HG02943 (cell line): ENCODE data around the gene ZNF462.

Experiments used
- ATAC-seq: cut with Tn5 transposase; IDR thresholded peaks from one replicate; pipeline ENCODE4 v1.9.1; 2021; ENCODE audit warnings: mild to moderate bottlenecking, low read depth, moderate library complexity; ENCODE audit not compliant: unreplicated experiment

Gene ZNF462

GRCh38 chr9:106958955-106959657 is 96.1 kb downstream of the ZNF462 start:
- ATAC-seq: no peak

- no peak for ATAC-seq
These were observed 97.3 kb downstream of the ZNF462 start for GRCh38 chr9:106960258-106960657.

- ATAC-seq: no peak
These were observed 98.7 kb downstream of the ZNF462 start for GRCh38 chr9:106961623-106962022.

GRCh38 chr9:106962122-106962521 is 99.2 kb downstream of the ZNF462 start:
- ATAC-seq: no peak

- no peak for ATAC-seq
These were observed 99.8 kb downstream of the ZNF462 start for GRCh38 chr9:106962615-106963363.

- ATAC-seq: no peak
These were observed 100.7 kb downstream of the ZNF462 start for GRCh38 chr9:106963684-106964083.

GRCh38 chr9:106964329-106964728 is 101.4 kb downstream of the ZNF462 start:
- no peak for ATAC-seq

GRCh38 chr9:106964822-106965525 is 102.0 kb downstream of the ZNF462 start:
- ATAC-seq: no peak

- ATAC-seq: no peak
These were observed 103.5 kb downstream of the ZNF462 start for GRCh38 chr9:106966481-106966880.

GRCh38 chr9:106969696-106970095 is 106.7 kb downstream of the ZNF462 start:
- ATAC-seq: no peak

GRCh38 chr9:106970219-106970975 is 107.4 kb downstream of the ZNF462 start:
- ATAC-seq: no peak

GRCh38 chr9:106970976-106971457 is 108.1 kb downstream of the ZNF462 start:
- no peak for ATAC-seq

- ATAC-seq: no peak
These were observed 109.1 kb downstream of the ZNF462 start for GRCh38 chr9:106972082-106972481.

GRCh38 chr9:106974341-106974740 is 111.4 kb downstream of the ZNF462 start:
- ATAC-seq: no peak

- ATAC-seq: no peak
These were observed 113.8 kb downstream of the ZNF462 start for GRCh38 chr9:106976772-106977171.

GRCh38 chr9:106980551-106981101 is 117.7 kb downstream of the ZNF462 start:
- ATAC-seq: no peak

- peak; percentile 63 for ATAC-seq
These were observed 118.7 kb downstream of the ZNF462 start for GRCh38 chr9:106981396-106982287.

- no peak for ATAC-seq
These were observed 119.7 kb downstream of the ZNF462 start for GRCh38 chr9:106982636-106983035.

- ATAC-seq: no peak
These were observed 120.4 kb downstream of the ZNF462 start for GRCh38 chr9:106983346-106983745.
